Stromal cell of bone marrow (primary cell): Measurements from ENCODE around the gene CEP192.

ENCODE experiments used
- DNase-seq: peaks from one replicate; pipeline ENCODE4 v3.0.0-alpha.2; 2012; ENCODE audit warnings: low read depth

Gene CEP192

DNA sequence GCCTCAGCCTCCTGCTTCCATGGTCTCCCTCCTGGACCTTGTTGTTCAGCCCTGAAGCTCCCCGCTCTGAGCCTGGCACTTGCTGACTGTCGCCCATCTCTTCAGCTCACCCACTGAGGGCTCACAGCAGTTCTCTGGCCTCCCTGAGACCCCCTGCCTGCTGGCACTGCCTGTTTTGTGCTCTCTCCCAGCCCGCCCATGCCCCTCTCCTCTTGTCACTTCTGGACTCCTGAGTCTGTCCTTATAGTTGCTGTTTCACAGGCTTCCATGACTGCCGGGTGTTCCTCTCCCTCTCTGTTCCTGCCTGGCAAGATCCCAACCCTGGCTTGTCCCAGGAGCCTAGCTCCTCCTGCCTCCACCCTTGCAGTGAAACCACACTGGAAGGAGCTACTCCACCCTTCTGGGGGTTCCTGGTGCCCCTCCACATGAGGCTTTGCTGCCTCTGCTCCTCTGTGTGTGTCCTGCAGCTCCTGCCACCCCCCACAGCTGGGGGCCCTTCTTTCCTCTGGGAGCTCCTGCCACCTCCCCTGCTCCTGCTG lies 110.6 kb downstream of the CEP192 start:
- no peak for DNase-seq

DNA sequence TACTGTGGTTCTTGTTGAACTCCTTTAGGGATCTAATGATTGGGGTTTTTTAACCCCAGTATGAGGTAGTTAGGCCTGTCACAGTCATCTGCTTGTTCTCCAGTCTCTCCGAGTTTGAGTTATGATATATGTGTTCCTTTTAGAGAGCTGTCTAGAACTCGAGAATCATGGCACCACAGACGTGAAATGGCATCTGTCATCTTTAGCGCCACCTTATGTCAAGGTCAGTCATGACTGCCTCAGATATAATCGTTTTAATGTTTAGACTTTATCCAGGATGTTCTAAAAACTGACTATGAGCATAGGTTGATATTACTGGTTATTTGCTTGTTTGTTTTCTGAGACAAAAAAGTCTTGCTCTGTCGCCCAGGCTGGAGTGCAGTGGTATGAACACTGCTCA lies 112.2 kb downstream of the CEP192 start:
- no peak for DNase-seq

DNA sequence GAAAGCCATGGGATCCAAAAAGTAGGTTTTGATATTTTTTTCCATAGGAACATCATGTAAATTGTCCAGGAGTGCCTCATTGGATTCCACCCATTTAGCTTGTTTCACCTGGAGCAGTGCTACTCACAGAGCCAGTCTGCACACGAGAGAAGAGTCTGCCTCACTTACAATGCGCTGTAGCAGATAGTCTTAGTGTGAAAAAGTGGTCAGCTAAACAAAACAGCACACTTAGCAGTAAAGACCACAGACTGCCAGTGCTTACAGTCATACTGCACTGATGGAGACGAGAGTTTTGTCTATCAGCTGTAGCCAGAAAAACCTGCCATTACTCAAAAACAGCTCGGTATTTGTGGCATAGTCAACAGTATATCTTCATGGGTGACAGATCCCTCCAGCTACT lies 113.9 kb downstream of the CEP192 start:
- no peak for DNase-seq

DNA sequence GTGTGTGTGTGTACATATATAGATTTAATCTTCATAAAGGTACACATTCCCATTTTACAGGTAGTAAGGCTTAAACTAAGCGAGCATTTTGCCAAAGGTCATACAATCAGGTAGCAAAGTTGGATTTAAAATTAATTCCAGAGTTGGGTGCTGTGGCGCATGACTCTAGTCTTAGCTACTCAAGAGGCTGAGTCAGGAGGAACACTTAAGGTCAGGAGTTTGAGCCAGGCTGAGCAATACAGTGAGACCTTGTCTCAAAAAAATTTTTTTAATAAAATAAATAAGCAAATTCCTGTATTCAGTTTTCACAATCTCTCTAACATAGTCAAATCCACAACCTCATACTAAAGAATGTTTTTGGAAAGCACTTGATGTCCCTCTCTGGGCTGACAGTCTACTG lies 115.9 kb downstream of the CEP192 start:
- peak; percentile 9 for DNase-seq

DNA sequence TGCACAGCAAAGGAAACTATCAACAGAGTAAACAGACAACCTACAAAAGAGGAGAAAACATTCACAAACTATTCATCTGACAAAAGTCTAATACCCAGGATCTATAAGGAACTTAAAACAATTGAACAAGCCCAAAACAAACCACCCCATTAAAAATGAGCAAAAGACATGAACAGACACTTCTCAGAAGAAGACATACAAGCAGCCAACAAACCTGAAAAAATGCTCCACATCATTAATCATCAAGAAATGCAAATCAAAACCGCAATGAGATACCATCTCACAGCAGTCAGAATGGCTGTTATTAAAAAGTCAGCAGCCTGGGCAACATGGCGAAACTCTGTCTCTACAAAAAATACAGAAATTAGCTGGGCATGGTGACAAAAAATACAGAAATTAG lies 117.2 kb downstream of the CEP192 start:
- DNase-seq: no peak

DNA sequence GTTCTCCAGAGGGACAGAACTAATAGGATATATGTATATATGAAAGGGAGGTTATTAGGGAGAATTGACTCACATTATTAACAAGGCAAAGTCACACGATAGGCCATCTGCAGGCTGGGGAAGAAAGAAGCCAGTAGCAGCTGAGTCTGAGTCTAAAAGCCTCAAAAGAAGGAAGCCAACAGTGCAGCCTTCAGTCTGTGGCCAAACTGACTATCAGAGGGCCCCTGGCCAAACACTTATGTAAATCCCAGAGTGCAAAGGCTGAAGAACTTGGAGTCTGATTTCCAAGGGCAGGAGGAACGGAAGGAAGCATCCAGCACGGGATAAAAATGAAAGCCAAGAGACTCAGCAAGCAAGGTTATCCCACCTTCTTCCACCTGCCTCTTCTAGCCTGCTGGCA lies 119.4 kb downstream of the CEP192 start:
- DNase-seq: no peak

DNA sequence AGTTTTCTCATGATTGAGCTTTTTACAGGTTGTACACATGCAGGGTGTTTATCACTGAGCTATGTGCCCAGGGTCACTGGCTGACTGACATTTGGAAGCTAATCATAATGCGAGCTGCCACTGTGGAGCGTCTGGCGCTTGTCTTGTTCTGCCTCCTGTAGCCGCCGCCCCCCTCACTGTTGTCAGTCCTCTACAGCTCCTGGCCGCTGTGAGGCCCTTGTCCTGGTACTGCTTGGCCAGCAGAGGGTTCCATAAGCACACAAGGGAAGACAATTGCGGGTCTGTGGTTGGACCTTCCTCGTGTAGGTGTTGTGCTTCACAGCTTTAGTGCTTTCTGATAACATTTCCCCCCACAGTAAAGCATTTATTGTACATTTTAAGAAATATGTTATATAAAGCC lies 121.8 kb downstream of the CEP192 start:
- DNase-seq: no peak

DNA sequence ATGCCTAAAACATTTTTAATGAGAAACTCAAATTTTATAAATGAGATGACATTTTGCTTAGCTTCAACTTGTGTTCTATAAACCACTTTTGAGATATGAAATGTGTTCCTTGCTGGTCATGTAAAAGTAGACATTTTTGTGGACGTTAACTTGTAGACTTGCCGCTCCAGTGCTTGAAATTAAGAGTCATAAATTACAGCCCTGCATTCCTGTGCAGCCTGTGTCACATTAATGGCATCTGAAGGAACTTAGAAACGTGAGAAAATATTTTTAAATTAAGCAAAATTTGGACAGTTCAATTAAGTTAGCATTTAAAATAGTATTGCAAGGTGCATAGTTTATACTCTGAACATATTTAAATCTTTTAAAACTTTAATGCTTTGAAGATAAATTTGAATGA lies 129.1 kb downstream of the CEP192 start:
- no peak for DNase-seq

DNA sequence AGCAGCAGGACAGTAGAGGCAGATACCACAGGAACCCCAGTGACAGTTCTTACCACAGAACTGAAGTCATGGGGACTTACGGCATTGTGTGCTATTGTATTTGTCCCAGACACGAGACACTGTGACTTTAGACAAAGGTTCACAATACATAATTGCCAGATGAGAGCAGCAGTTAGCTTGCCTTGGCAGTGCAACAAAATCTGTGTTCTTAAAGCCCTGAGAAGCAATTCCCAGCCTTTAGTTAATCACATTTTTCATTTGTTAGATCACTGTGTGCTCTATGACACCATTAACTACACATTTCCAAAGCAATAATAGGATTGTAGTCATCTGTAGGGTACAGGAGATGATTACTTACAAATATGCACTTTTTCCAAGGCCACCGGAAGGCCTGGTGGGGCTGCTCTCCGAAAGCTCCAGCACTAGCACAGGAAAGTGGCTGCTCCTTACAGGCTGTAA lies 129.8 kb downstream of the CEP192 start:
- DNase-seq: no peak

DNA sequence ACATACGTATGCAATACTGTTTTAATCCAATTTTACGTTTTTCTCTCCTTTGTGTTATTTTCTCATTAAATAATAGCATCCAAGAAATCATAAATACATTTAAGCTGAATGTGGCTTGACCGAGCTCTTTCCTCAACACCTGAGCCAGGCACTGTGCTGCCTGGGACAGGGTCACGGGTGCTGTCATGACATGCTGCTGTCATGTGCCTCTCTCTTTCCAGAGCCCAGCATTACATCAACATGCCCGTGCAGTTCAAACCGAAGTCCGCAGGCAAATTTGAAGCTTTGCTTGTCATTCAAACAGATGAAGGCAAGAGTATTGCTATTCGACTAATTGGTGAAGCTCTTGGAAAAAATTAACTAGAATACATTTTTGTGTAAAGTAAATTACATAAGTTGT lies 133.2 kb downstream of the CEP192 start:
- no peak for DNase-seq

DNA sequence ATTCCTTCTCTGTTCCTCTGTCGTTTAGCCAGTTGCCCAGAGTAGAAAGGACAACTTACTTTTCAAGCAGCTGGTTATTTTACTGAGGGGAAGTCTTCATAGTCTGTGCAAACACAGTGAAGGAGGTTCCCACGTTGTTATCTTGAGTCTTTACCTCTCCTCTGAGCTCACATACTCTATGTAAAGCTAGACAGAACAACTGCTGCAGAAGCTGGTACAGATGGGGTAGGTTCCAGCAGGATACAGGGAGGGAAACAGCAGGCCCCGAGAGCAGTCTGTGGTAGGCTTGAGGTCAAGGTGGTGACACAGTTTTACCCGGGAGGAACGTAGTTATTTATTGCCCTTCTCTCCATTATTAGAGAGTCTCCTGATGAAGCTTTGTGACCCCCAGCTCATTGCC lies 134.0 kb downstream of the CEP192 start:
- no peak for DNase-seq

DNA sequence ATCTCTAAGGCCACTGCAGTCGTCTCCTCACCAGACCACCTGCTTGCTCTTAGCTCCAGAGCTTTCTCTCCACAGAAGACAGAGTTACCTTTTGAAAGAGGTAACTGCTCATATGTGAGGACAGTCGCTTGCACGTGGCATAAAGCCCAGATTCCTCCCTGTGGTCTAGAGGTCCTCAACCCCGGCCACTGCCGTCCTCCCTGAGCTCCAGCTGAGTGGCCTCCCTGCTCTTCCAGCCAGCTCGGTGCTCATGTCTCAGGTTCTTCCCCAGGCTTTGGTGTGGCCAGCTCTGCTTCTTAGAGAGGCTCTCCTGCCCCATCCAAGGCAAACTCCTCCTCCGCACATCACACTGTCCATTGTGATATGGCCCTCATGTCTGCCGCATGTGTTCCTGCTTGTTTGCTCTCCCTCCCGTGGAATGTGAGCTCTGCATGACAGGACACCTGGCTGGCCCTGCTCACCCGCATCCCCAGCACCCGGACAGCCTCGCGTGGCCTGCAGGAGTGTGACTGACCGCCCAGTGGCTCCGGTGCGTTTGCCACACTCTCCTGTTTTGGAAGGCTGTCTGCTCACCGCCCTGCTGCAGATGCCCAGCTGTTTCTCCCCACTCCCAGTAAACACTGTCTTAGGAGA lies 135.9 kb downstream of the CEP192 start:
- no peak for DNase-seq

DNA sequence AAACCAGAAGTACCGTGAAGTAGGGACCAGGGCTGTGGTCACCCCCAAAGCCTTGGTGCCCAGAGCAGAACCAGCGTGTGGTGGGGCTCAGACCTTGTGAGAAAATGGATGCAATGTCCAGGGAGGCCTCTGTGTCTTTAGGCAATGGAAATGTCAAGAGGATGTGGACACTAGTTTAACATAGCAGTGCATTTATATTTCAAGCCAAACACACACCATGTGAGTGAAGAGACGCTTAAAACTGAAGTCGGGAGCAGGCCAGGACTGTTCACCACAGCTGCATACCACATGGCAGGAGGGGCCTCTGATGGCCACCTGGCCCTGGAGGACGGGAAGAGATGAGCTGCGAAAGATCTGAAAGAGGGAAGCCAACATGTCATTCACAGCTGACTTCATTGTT lies 140.1 kb downstream of the CEP192 start:
- no peak for DNase-seq

DNA sequence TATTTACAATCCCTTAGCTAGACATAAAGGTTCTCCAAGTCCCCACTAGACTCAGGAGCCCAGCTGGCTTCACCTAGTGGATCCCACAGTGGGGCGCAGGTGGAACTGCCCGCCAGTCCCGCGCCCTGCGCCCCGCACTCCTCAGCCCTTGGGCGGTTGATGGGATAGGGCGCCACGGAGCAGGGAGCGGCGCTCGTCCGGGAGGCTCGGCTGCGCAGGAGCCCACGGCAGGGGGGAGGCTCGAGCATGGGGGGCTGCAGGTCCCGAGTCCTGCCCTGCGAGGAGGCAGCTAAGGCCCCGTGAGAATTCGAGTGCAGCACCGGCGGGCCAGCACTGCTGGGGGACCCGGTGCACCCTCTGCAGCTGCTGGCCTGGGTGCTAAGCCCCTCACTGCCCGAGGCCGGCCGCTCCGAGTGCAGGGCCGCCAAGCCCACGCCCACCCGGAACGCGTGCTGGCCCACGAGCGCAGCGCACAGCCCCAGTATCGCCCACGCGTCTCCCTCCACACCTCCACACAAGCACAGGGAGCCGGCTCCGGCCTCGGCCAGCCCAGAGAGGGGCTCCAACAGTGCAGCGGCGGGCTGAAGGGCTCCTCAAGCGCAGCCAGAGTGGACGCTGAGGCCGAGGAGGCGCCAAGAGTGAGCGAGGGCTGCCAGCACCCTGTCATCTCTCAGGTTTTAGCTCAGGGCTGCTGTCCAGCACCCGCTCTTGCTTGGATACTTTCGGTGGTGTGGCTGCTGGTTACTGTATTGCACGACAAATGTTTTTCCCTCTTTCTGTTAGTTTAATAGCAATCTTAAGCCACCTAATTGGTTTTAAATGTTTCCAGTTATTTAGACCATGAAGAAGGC lies 143.6 kb downstream of the CEP192 start:
- DNase-seq: no peak

DNA sequence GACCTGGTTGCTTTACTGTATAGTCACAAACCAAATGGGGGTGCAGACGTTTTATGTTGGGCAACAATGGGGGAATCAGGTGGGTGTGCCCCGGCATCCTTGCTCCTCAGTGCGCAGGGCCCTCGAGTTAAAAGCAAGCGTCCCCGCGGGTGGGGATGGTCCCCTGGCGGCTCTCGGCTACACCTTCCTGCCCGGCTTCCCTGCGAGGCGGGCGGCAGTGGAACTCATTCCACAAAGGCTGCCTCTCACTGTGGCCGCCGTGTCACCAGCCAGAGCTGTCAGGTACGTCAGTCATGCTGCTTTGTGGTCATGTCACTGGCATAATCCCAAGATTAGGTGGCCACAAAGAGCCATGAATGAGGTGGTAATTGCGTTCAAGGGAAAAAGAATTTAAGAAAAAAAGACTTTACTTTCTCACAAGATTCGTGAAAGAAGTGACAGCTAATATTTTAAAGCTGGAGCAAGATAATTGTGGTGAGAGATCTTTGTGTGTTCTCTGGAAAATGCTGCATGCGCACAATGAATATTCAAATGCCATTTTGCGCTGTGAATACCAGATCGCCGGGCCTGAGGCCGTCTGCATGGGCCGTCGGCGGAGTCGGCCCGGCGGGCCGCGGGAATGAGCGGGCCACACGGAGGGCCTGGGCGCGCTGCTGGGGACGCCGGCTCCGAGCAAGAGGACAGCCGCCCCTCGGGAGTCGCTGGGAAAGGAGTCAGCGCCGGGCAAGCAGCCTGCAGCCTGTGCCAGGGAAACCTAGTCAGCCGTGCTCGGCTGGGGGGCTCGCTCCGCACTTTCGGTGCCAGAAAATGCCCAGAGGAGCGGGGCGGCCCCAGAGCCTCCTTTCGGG lies 145.1 kb downstream of the CEP192 start:
- no peak for DNase-seq

DNA sequence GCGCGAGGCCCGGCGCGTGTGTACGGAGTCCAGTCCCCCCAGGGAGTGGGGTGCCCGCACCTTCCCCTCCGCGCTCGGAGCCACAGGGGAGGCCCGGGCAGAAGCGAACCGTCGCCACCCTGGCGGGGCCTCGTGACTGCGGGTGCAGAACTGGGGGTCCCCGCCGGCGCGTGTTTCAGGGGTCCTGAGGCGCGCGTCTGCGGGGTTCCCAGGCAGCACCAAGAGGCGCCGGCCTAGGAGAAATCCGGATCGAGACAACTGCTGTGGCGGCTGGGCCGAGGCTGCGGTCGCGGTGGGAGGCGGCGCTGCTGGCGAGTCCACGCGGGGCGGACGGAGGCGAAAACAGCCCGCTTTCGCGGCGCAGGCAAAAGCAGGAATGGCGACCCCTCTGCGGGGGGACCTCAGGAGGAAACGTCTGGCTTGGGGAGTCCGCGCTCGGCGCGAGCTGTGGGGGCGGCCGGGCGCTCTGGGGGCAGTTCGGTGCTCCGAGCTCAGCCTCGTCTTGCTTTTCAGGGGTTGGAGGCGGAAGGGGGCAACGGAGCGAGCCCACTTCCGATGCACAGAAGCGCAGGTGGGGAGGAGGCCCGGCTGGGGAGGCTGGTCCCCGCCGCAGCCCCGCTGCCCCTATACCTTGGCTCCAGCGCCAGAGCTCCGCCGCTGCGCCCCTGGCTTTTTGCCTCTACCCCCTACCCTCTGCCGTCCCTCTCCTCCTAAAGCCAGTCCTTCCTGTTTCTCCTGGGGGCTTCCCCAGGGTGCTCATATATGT lies 145.9 kb downstream of the CEP192 start:
- no peak for DNase-seq

DNA sequence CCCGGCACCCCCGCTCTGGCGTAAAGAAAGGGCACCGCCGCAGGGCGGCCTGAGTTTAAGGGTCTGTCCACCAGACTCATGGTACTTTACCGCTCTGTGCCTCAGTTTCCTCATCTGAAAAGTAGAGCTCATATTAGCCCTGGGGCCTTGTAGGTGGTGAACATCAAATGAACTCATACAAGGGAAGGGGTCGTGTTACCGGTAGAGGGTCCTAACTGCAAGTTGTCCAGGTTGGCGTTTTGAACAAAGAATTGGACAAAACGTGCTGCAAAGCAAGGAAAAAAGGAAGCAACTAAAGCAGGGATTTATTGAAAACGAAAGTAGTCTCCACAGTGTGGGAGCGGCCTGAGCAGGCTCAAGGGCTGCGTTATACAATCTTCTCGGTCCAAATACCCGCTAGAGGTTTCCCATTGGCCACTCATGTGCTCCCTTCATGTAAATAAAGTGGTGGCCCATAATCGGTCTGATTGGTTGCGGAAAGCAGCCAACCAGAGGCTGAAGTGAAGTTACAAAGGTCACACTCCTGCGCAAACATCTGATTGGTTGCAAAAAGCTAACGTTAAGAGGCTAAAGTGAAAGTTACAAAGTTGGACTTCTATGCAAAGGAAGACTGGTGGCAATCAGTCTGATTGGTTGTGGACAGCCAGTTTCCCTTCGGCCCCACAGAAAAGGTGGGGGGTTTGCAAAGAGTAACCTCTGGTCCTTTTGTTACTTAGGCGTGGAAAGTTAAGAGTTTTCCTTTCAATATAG lies 146.7 kb downstream of the CEP192 start:
- peak; percentile 79 for DNase-seq

DNA sequence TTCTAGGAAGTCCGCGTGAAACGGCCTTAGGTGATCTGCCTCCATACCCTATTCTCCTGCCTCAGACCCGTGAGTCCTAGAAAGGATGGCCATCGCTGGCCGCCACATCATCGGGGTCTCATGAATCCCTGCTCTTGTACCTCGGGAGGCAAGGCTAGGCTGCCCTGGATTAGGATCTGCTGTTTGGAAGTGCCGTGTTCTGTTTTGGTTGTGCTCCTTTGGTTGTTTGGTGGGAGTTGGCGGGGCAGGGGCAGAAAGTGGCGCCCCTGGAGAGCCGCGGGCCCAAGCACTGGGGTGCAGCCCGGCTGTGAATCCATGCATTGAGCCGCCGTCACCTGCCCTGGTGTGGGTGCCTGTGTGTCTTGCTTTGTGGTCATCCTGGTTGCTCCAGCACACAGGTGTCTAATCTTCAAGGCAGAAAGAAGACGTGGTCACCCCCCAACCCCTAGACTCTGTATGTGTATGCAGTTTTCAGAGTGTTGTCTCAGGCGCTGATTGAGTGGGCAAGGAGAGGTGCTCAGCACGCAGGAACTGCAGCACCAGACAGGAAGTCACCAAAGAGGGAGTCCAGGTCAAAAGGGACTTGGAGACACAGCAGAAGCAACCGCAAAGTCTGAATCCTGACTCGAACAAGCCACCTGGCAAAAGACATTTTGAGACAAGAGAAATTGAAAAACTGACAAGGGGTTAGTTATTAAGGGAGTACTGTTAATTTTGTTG lies 147.4 kb downstream of the CEP192 start:
- DNase-seq: no peak

DNA sequence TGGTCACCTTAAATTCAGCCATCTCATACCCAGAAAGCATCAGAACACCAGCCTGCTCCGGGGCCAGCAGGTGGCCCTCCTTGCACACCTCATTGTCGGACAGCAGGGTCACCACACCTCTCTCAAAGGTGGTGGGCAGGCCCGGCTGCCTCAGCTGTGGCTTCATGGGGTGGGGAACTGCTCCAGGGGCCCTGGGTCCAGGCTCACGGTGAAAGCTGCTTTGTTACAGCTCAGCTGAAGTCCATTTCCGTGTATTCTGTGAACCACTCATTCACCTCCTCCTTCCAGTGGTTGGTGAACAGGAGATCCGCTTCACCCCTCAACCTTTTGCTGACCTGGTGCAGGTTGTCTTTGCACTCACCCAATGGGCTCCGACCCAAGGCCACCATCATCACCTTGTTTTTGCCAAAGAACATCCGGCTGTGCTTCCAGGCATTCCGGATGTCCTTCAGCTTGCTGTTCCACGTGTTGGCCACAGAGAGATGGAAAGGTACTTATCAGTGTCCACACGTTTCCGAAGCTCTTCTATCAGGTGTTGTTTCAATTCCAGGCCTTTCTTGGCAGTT lies 148.8 kb downstream of the CEP192 start:
- DNase-seq: no peak

DNA sequence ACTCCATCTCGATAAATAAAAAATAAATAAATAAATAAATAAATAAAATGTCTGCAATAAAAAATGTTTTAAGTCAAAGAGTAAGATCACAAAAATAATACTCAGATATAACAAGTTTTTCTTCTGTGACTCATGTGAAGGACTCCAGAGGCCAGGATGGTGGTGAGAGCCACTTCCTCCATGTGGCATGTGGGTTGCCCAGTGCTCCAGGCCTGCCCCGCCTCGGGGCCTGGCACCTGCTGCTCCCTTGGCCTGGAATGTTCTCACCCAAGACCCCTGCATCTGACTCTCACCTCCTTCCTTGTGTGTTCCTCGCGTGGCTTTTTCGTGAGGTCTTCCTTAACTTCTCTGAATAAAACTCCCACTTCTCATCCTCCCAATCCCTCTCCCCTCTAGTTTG lies 150.0 kb downstream of the CEP192 start:
- DNase-seq: no peak
